Chondrocyte (in vitro differentiated cells): Measurements from ENCODE around the gene LRRC8D. TPM values are rescaled to one million over a fixed set of nuclear protein-coding genes. Genes with fewer than 3 reads are reported as not detected.

Source experiments
- DNase-seq: peaks from one replicate; pipeline ENCODE4 v3.0.0; 2021; ENCODE audit warnings: mixed read lengths, low spot score
- H3K27ac Mint-ChIP-seq: one replicate; pipeline ENCODE4 v1.8.0; 2021; ENCODE audit warnings: mild to moderate bottlenecking, moderate library complexity, mixed read lengths; ENCODE audit not compliant: unreplicated experiment
- H3K27me3 Mint-ChIP-seq: 2 replicates; pipeline ENCODE4 v1.8.0; 2021; ENCODE audit warnings: low read depth, mixed read lengths
- H3K36me3 Mint-ChIP-seq: 2 replicates; pipeline ENCODE4 v1.8.0; 2021; ENCODE audit warnings: low read depth, mixed read lengths
- H3K4me1 Mint-ChIP-seq: 2 replicates; pipeline ENCODE4 v1.8.0; 2021; ENCODE audit warnings: low read depth, mild to moderate bottlenecking, mixed read lengths
- H3K4me3 Mint-ChIP-seq: one replicate; pipeline ENCODE4 v1.8.0; 2021; ENCODE audit warnings: mild to moderate bottlenecking, moderate library complexity, mixed read lengths; ENCODE audit not compliant: unreplicated experiment
- H3K9me3 Mint-ChIP-seq: 2 replicates; pipeline ENCODE4 v1.8.0; 2021; ENCODE audit warnings: low read depth, mixed read lengths
- total RNA-seq: library from RNA; stranded (reverse); gene quantifications from 3 replicates; pipeline ENCODE4 v1.2.1, GENCODE V29; 2021
- TF ChIP-seq, protein P1 (sequence below): fragments of 200-600 bp; sonication (generic); IDR thresholded peaks from 2 replicates; pipeline ENCODE4 v1.5.0; 2021; ENCODE audit warnings: antibody characterized with exemption, mild to moderate bottlenecking, moderate library complexity

Gene LRRC8D
- total RNA-seq, 1 donor from 2014 or later = 14.9 TPM

DNA sequence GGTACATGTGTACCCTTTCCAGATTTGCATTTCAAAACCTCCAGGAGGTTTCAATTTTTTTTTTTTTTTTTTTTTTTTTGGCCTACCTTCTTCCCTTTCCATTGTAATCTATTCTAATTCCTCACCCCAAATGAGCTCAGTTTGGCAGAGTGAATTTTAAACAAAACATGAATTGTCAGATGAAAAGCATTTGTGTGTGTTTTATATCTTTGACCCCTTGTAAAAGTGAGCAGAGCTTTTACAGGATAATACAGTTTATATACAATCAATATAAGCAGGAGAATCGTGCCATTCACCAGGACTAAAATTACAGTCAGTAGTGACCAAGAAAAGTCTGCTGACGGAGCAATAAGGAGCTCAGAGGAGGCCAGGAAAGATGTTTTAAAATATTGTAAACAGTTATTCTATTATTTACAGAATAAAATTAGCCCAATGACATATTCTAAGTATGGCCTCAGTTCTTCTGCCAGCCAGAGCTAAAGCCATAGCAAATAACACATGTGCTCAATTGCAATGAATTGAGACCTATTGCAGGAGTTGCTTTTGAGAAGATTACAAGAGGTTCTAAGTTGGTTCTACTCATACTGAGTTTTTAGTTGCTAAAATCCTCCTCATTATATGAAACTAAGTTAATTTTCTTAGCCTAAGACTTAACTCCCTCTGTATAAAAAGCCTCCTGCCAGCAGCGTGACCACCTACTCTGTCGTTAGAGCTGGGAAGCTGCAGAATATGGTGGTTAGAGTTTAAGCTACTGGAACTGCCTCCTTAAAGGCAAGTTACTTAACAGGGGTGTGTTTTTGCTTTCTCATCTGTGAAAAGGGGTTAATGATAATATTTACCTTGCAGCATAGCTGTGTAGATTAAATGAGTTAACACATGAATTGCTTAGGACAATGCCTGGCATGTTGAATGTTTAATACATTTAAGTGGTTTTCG lies 123.3 kb downstream of the LRRC8D start:
- Mint-ChIP-seq H3K27ac (no peak overlapping the region), H3K36me3 (no peaks in the 10 kb centered on the region), H3K9me3 (no peaks in the 10 kb centered on the region), H3K4me1 (peaks cover 7% of the 10 kb centered on the region), H3K27me3 (no peaks in the 10 kb centered on the region), H3K4me3 (no peak overlapping the region)
- TF ChIP-seq, protein P1, sequence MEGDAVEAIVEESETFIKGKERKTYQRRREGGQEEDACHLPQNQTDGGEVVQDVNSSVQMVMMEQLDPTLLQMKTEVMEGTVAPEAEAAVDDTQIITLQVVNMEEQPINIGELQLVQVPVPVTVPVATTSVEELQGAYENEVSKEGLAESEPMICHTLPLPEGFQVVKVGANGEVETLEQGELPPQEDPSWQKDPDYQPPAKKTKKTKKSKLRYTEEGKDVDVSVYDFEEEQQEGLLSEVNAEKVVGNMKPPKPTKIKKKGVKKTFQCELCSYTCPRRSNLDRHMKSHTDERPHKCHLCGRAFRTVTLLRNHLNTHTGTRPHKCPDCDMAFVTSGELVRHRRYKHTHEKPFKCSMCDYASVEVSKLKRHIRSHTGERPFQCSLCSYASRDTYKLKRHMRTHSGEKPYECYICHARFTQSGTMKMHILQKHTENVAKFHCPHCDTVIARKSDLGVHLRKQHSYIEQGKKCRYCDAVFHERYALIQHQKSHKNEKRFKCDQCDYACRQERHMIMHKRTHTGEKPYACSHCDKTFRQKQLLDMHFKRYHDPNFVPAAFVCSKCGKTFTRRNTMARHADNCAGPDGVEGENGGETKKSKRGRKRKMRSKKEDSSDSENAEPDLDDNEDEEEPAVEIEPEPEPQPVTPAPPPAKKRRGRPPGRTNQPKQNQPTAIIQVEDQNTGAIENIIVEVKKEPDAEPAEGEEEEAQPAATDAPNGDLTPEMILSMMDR = no peak
- DNase-seq = no peak

DNA sequence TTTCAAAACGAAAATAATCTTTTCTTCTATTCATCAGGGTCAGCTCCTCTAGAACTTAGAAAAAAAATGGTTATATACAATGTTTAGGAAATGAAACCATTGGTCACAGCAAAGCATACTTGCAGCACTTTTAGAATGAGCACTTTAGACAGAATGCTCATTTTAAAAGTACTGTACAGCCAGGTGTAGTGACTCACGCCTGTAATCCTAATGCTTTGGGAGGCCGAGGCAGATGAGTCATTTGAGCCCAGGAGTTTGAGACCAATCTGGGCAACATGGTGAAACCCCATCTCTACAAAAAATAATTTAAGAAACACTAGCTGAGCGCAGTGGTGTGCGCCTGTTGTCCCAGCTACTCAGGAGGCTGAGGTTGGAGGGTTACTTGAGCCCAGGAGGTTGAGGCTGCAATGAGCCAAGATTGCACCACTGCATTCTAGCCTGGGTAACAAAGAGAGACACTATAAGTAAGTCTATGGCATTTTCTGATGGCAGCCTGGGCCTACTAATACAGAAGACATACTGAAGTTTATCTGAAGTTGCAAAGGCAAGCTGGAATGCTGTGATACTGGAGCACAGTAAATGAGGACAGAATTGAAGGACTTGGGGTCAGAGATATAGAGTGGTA lies 125.1 kb downstream of the LRRC8D start:
- H3K4me3 Mint-ChIP-seq = no peak overlapping the region
- no peak for DNase-seq
- no peaks in the 10 kb centered on the region for H3K36me3 Mint-ChIP-seq
- H3K27me3 Mint-ChIP-seq = no peaks in the 10 kb centered on the region
- no peak overlapping the region for H3K27ac Mint-ChIP-seq
- no peaks in the 10 kb centered on the region for H3K9me3 Mint-ChIP-seq
- TF ChIP-seq, protein P1 = no peak
- H3K4me1 Mint-ChIP-seq = peaks cover 7% of the 10 kb centered on the region

DNA sequence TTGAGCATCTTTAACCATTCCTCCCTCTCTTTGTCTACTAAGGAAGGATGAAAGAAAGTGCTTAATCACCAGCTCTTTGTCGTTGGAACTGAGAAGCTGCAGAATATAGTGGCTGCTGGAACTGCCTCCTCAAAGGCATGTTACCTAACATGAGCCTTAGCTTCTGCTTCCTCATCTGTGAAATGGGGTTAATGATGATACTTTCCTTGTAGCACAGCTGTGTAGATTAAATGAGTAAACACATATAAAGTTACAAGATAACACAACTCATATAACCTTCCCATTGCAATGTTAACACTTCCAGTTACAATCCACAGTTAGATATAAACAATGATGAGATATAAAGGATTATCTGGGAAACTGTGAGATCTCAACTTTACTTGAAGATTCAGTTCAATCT lies 125.7 kb downstream of the LRRC8D start:
- Mint-ChIP-seq H3K4me3 (no peak overlapping the region), H3K27ac (no peak overlapping the region), H3K36me3 (no peaks in the 10 kb centered on the region), H3K4me1 (peaks cover 9% of the 10 kb centered on the region), H3K9me3 (no peaks in the 10 kb centered on the region), H3K27me3 (no peaks in the 10 kb centered on the region)
- no peak for DNase-seq
- TF ChIP-seq, protein P1 = no peak

DNA sequence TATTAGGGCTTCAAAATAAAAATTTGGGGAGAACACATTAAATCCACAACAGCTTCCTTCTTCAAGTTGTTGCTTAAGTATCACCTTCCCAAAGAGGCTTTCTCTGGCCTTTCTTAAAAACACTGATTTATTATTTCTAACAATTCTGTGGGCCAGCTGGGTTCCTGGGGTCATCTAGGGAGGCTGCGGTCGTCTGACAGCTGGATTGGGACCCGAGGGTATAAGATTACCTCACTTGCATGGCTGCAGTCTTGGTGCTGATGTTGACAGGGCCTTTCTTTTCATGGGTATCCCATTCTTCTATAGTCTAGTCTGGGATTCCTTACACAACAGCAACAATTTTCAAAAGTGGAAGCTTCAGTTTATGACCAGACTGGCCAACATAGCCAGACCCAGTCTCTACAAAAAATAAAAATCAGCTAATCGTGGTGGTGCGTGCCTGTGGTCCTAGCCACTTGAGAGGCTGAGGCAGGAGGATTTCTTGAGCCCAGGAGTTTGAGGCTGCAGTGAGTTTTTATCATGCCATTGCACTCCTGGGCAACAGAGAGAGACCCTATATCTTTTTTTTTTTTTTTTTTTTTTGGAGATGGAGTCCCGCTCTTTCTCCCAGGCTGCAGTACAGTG lies 128.0 kb downstream of the LRRC8D start:
- H3K4me3 Mint-ChIP-seq = no peak overlapping the region
- H3K27ac Mint-ChIP-seq = no peak overlapping the region
- H3K36me3 Mint-ChIP-seq = no peaks in the 10 kb centered on the region
- H3K9me3 Mint-ChIP-seq = no peaks in the 10 kb centered on the region
- H3K27me3 Mint-ChIP-seq = no peaks in the 10 kb centered on the region
- no peak for DNase-seq
- TF ChIP-seq, protein P1 = no peak
- peaks cover 19% of the 10 kb centered on the region for H3K4me1 Mint-ChIP-seq

DNA sequence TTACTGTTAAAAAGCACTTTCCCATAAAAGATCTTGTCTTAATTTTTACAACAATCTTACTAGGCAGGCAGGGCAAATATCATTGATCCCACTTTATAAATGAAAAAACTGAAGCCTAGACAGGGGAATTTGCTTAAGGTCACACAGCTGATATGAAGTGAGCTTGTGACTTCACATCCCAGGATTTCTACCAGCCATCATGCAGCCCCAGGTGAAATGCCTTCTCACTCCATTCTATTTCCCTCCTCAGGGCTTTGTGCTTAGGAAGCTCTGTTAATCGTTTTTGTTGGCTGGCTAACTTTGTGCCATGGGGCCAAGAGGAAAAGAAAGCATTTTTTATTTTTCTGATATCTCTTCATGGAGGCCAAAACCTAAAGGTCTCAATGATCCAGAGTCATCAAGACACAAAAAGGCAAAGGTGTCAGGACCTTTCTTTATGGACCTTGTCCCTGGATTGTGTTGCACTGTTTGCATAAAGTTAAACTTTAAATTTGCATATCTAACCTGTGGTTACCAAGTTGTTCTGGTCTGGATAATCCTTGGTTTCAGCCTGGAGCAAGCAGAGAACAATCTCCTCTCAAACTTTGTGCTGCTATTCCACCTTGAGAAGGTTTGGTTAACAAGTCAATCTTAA lies 129.3 kb downstream of the LRRC8D start:
- no peaks in the 10 kb centered on the region for H3K9me3 Mint-ChIP-seq
- no peak overlapping the region for H3K27ac Mint-ChIP-seq
- H3K4me3 Mint-ChIP-seq = no peak overlapping the region
- H3K4me1 Mint-ChIP-seq = peaks cover 19% of the 10 kb centered on the region
- TF ChIP-seq, protein P1 = no peak
- no peaks in the 10 kb centered on the region for H3K36me3 Mint-ChIP-seq
- DNase-seq = no peak
- H3K27me3 Mint-ChIP-seq = no peaks in the 10 kb centered on the region
